ENCODE data around the gene CDHR5.

The CDHR5 gene

GRCh38 chr11:608791-609251, 15.9 kb downstream of the CDHR5 start:
- DNase-seq = no peak

DNA sequence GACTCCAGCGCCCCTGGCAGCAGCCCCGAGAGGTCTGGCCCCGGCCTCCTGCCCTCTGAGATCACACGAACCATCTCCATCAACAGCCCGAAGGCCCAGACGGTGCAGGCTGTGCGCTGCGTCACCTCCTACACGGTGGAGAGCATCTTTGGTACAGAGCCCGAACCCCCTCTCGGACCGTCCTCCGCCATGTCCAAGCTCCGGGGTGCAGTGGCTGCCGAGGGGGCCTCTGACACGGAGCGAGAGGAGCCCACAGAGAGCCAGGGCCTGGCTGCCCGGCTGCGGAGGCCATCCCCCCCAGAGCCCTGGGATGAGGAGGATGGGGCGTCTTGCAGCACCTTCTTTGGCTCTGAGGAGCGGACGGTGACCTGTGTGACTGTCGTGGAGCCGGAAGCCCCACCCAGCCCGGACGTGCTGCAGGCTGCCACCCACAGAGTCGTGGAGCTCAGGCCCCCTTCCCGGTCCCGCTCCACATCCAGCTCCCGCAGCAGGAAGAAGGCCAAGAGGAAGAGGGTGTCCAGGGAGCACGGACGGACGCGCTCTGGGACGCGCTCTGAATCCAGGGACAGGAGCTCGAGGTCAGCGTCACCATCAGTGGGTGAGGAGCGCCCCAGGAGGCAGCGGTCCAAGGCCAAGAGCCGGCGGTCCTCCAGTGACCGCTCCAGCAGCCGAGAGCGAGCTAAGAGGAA, 16.6 kb downstream of the CDHR5 start:
- no peak for DNase-seq

- no peak for DNase-seq
These were observed 17.6 kb downstream of the CDHR5 start for GRCh38 chr11:607020-607780.

GRCh38 chr11:606245-606644, 18.5 kb downstream of the CDHR5 start:
- DNase-seq = no peak

DNA sequence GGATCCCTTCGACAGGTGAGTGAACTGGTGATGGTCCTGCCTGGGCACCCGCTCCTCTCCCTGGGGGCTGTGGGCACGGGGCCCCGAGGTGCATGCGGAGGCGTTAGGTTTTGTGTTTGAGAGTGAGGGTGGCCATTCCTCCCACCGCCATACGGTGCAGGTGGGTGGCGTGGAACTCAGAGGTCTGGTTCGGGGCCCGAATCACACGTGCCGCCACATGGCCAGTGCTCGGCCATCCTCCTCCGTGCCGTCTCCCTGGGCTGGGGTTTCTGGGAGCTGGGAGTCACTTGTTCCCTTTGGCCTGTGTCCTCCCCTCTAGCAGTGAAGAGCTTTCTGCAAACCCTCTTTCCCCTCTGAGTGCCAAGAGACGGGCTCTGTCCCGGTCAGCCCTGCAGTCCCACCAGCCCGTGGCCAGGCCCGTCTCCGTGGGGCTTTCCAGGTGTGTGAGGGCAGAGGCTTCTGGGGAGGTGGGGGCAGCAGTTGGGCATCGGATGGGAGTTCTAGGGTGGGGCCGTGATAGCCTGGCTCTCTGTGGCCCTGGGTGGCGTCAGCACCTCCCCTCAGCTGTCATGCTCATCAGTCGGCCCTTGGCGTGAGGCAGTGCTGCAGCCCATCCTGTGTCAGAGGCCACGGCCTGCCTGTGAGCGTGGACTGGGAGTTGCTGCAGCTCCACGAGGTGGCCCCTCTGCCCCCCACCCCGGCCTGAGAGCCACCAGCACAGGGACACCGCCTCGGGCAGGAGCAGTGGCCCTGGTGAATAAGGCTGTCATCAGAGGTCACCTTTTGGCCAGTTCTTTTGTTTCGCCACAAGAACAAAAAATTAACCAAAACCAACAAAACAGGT, 19.2 kb downstream of the CDHR5 start:
- no peak for DNase-seq

GRCh38 chr11:603154-603553, 21.6 kb downstream of the CDHR5 start:
- no peak for DNase-seq

- no peak for DNase-seq
These were observed 23.0 kb downstream of the CDHR5 start for GRCh38 chr11:601573-602245.

- no peak for DNase-seq
These were observed 26.6 kb downstream of the CDHR5 start for GRCh38 chr11:598005-598680.

DNA sequence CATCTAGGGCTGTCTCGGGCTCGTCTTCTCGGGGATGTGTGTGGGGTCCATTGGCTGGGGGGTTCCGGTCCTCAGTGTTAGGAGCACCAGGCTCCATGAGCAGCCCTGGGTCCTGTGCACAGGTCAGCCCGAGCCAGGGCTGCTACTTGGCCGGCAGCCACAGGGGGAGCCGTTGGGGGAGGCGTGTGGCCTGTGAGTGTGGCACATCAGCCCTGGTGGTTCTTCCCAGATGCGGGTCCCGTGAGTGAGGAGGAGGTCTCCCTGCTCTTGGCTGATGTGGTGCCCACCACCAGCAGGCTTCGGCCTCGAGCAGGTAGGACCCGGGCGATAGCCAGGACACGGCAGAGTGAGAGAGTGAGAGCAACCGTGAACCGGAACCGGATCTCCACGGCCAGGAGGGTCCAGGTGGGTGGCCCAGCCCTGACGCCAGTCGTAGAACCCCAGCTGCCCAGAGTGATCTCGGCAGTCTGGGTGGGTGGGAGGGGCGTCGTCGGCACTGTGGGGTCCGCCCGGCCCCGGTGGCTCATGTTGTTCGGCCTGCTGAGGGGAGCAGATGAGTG, 27.5 kb downstream of the CDHR5 start:
- DNase-seq = no peak

DNA sequence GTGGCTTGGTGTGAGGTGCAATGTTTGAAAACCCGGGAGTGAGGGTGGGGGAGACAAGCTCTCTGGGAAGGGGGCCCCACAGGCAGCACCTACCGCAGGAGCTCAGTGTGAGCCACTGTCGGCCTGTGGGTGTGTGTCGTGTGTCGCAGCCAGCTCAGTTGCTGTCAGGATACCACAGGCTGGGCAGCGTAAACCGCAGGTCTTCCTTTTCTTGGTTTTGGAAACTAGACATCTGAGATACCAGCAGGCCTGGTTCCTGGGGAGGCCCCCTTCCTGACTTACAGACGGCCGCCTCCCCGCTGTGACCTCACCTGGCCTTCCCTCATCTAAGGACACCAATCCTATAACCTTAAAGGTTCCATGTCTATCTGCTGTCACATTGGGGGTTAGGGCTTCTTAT, 28.4 kb downstream of the CDHR5 start:
- no peak for DNase-seq

DNA sequence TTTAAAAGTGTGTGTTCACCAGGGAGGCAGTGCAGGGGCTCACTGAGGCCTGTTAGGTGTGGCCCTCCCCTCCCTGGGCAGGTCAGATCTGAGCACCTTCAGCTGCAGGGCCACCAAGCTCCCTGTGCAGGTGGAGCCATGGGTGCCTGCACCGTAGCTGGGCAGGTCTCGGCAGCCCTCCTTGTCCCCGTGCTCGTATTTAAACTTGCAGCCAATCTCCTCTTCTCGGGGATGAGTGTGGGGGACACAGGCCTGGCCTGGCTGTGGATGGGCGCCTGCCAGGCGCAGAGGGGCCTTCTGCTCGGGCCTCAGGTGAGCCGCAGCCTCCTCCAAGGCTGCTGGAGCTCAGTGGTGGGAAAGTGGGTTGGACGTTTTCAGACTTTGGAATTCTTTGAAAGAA, 29.4 kb downstream of the CDHR5 start:
- no peak for DNase-seq

DNA sequence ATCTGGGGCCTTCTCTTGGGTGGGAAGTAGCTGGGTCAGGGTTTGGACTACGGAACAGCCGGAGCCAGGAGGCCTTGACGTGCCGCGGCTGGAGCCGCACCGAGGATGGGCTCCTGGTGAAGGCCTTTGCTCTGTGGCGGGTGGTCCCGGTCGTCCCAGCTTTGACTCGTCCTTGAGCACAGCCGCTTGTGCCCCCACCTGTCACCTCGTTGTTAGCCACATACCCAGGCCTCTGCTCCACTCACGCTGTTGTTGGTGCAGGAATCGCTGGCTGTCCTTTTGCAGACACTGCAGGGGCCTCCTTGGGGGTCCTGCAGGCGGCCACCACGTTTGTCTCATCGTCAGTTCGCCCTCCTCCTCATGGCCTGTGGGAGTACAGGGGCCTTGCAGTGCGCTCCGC, 31.4 kb downstream of the CDHR5 start:
- no peak for DNase-seq

GRCh38 chr11:592918-593317, 31.8 kb downstream of the CDHR5 start:
- no peak for DNase-seq

GRCh38 chr11:592501-592900, 32.3 kb downstream of the CDHR5 start:
- no peak for DNase-seq

GRCh38 chr11:590997-591396, 33.8 kb downstream of the CDHR5 start:
- no peak for DNase-seq

DNA sequence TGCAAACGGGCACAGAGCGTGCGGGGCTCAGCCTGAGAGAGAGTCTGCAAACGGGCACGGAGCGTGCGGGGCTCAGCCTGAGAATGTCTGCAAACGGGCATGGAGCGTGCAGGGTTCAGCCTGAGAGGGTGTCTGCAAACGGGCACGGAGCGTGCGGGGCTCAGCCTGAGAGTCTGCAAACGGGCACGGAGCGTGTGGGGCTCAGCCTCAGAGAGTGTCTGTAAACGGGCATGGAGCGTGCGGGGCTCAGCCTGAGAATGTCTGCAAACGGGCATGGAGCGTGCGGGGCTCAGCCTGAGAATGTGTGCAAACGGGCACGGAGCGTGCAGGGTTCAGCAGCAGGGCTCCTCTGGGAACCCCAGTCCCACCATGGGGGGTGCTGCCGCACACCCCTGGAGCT, 35.0 kb downstream of the CDHR5 start:
- no peak for DNase-seq

- DNase-seq = no peak
These were observed 36.8 kb downstream of the CDHR5 start for GRCh38 chr11:587978-588380.

DNA sequence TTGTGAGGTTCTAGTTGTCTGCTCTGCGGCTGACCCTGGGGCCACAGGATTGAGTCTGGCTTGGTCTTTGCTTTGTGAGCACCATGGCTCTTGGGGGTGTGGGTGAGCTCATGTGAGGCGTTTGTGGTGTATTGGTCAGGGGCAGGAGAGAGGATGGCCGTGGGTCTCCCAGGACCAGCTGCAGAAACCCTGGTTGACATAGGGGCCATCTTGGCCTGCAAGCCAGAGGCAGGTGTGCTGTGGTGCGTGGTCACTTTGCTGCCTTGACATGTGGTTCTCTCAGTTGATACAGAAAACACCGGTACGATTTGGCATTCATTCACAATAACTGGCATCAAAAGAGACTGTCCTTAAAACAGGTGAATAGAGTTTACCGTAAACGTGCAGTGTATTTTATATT, 37.2 kb downstream of the CDHR5 start:
- DNase-seq = no peak

GRCh38 chr11:586376-587316, 38.1 kb downstream of the CDHR5 start:
- DNase-seq = no peak

DNA sequence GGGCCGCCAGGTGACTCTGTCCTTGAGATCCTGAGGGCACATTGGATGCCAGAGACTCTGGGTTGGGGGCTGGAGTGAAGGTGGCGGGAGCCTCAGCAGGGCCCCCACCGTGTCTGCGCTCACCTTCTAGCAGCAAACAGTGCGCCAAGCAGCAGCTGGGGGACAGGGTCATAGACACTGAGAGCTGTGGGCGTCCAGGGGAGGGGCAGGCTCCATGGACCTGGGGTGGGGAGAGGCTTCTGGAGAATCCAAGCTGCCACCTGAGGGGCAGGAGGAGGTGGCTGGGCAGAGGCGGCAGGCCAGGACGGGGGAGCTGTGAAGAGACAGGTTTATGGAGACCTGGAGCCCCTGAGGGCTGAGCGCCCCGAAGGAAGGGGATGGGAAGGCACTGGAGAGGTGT, 40.5 kb downstream of the CDHR5 start:
- DNase-seq = no peak

GRCh38 chr11:581752-582151, 43.0 kb downstream of the CDHR5 start:
- DNase-seq = no peak

All from NCI-H187 (cell line).